ENCODE measurements around the gene FANCE. TPM values are rescaled to one million over a fixed set of nuclear protein-coding genes. Genes with fewer than 3 reads are reported as not detected.

The FANCE gene
- total RNA-seq, 1 donor from 2014 or later, result 7.8 TPM

DNA sequence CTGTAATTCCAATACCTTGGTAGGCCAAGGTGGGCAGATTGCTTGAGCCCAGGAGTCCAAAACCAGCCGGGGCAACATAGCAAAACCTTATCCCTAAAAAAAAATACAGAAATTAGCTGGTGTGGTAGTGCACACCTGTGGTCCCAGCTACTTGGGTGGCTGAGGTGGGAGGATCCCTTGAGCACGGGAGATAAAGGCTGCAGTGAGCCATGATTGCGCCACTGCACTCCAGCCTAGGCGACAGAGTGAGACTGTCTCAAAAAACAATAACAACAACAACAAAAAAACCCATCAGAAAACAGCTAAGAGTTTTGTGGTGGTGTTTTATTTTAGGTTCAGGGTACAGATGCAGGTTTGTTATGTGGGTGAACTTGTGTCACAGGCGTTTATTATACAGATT is 42.9 kb upstream of the FANCE start:
- H3K27ac Mint-ChIP-seq (ENCODE audit: unreplicated experiment), result no peak overlapping the region
- TF ChIP-seq, protein P1, sequence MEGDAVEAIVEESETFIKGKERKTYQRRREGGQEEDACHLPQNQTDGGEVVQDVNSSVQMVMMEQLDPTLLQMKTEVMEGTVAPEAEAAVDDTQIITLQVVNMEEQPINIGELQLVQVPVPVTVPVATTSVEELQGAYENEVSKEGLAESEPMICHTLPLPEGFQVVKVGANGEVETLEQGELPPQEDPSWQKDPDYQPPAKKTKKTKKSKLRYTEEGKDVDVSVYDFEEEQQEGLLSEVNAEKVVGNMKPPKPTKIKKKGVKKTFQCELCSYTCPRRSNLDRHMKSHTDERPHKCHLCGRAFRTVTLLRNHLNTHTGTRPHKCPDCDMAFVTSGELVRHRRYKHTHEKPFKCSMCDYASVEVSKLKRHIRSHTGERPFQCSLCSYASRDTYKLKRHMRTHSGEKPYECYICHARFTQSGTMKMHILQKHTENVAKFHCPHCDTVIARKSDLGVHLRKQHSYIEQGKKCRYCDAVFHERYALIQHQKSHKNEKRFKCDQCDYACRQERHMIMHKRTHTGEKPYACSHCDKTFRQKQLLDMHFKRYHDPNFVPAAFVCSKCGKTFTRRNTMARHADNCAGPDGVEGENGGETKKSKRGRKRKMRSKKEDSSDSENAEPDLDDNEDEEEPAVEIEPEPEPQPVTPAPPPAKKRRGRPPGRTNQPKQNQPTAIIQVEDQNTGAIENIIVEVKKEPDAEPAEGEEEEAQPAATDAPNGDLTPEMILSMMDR (IDR thresholded peaks at IDR 0.05), result no peak
- H3K4me3 Mint-ChIP-seq (ENCODE audit: unreplicated experiment), result no peak overlapping the region
- peaks cover 12% of the 10 kb centered on the region for H3K36me3 Mint-ChIP-seq (ENCODE audit: unreplicated experiment)
- no peaks in the 10 kb centered on the region for H3K27me3 Mint-ChIP-seq (ENCODE audit: unreplicated experiment)
- no peak for DNase-seq (ENCODE audit: extremely low spot score, unreplicated experiment)
- peaks cover 8% of the 10 kb centered on the region for H3K4me1 Mint-ChIP-seq (ENCODE audit: unreplicated experiment)
- H3K9me3 Mint-ChIP-seq (ENCODE audit: unreplicated experiment), result no peaks in the 10 kb centered on the region

DNA sequence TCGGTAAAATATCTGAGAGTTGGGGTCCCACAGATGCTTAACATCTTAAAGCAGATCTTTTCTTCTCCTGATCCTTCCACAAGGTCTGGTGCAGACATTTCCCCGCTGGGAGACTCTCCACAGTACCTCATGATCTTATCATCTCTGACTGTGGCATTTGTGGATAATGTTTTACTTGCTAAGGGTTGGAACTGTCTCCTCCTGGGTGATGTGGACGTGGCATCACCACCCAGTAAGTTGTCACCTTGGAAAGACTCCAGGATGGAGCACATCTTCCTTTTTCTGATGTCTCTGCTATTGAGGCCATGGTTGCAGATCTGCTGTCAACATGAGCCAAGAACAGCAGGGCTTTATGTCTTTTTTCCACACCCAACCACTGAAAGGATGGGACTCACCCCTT is 42.0 kb upstream of the FANCE start:
- Mint-ChIP-seq H3K4me3 (ENCODE audit: unreplicated experiment) (no peak overlapping the region), H3K27me3 (ENCODE audit: unreplicated experiment) (no peaks in the 10 kb centered on the region), H3K36me3 (ENCODE audit: unreplicated experiment) (peaks cover 12% of the 10 kb centered on the region), H3K27ac (ENCODE audit: unreplicated experiment) (no peak overlapping the region), H3K9me3 (ENCODE audit: unreplicated experiment) (no peaks in the 10 kb centered on the region), H3K4me1 (ENCODE audit: unreplicated experiment) (peaks cover 12% of the 10 kb centered on the region)
- TF ChIP-seq, protein P1 (IDR thresholded peaks at IDR 0.05), result no peak
- no peak for DNase-seq (ENCODE audit: extremely low spot score, unreplicated experiment)

DNA sequence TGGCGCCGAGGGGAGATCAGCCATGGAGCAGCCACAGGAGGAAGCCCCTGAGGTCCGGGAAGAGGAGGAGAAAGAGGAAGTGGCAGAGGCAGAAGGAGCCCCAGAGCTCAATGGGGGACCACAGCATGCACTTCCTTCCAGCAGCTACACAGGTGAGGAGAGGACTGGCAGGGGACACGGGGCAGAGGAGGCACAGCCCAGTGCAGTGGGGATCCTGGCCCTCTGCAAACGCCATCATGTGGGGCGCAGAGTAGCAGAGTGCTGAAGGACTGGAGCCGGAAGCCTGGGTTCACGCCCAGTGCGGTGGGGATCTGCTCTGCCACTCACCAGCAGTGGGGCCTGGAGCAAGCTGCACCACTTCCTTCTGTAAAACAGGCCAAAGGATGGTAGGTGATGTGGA is 41.1 kb upstream of the FANCE start:
- no peaks in the 10 kb centered on the region for H3K9me3 Mint-ChIP-seq (ENCODE audit: unreplicated experiment)
- H3K4me3 Mint-ChIP-seq (ENCODE audit: unreplicated experiment), result no peak overlapping the region
- TF ChIP-seq, protein P1 (IDR thresholded peaks at IDR 0.05), result no peak
- DNase-seq (ENCODE audit: extremely low spot score, unreplicated experiment), result no peak
- peaks cover 12% of the 10 kb centered on the region for H3K36me3 Mint-ChIP-seq (ENCODE audit: unreplicated experiment)
- no peaks in the 10 kb centered on the region for H3K27me3 Mint-ChIP-seq (ENCODE audit: unreplicated experiment)
- no peak overlapping the region for H3K27ac Mint-ChIP-seq (ENCODE audit: unreplicated experiment)
- H3K4me1 Mint-ChIP-seq (ENCODE audit: unreplicated experiment), result peaks cover 19% of the 10 kb centered on the region

DNA sequence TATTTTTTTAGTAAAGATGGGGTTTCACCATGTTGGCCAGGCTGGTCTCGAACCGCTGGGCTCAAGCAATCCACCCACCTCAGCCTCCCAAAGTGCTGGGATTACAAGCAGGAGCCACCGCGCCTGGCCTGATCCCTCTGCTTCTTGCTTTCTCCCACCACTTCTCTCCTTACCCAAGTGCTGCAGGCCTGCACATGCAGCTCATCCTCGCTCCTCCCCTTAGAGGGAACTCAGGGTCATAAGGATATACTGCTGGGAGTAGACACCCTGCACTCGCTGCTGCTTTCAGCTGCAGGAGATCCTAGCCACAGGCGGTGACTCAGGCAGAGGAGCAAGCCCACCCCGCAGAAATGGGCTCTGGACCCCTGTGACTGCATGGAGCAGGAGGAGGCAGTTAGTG is 40.0 kb upstream of the FANCE start:
- Mint-ChIP-seq H3K4me1 (ENCODE audit: unreplicated experiment) (peaks cover 19% of the 10 kb centered on the region), H3K9me3 (ENCODE audit: unreplicated experiment) (no peaks in the 10 kb centered on the region), H3K4me3 (ENCODE audit: unreplicated experiment) (no peak overlapping the region), H3K27me3 (ENCODE audit: unreplicated experiment) (no peaks in the 10 kb centered on the region), H3K36me3 (ENCODE audit: unreplicated experiment) (peaks cover 12% of the 10 kb centered on the region), H3K27ac (ENCODE audit: unreplicated experiment) (no peak overlapping the region)
- no peak for DNase-seq (ENCODE audit: extremely low spot score, unreplicated experiment)
- TF ChIP-seq, protein P1 (IDR thresholded peaks at IDR 0.05), result no peak

DNA sequence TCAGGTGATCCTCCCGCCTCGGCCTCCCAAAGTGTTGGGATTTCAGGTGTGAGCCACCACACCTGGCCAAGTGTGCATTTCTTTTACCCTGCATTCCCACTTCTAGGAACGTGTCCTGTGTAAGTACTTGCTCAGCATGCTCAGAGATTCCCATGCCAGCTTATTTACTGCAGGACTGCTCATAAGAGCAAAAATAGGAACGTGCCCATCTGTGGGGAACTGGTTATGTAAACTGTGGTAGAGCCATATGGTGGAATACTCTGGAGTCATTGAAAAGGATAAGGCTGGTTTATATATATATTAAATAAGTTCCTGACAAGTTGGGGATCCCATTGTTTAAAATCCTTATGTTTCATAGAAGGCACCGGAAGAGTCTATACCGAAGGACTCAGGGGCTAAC is 38.2 kb upstream of the FANCE start:
- no peak for DNase-seq (ENCODE audit: extremely low spot score, unreplicated experiment)
- Mint-ChIP-seq H3K4me3 (ENCODE audit: unreplicated experiment) (no peak overlapping the region), H3K9me3 (ENCODE audit: unreplicated experiment) (no peaks in the 10 kb centered on the region), H3K27ac (ENCODE audit: unreplicated experiment) (no peak overlapping the region), H3K27me3 (ENCODE audit: unreplicated experiment) (no peaks in the 10 kb centered on the region), H3K36me3 (ENCODE audit: unreplicated experiment) (peaks cover 14% of the 10 kb centered on the region), H3K4me1 (ENCODE audit: unreplicated experiment) (peaks cover 17% of the 10 kb centered on the region)
- TF ChIP-seq, protein P1 (IDR thresholded peaks at IDR 0.05), result no peak
